ENCODE results near the gene ARSG.

- TF ChIP-seq POLR2A (IDR thresholded peaks at IDR 0.05) (no peak), CTCF (IDR thresholded peaks at IDR 0.05) (no peak)
These were observed 24.6 kb downstream of the ARSG start for GRCh38 chr17:68315930-68316329.
